NCI-H1436 treated with DMSO at 0.1 percent for 48 hours (cell line): ENCODE measurements around the gene METRNL.

Experiments used
- DNase-seq: peaks from one replicate; lab custom pipeline; 2025; lab: John Stamatoyannopoulos, UW

METRNL gene

DNA sequence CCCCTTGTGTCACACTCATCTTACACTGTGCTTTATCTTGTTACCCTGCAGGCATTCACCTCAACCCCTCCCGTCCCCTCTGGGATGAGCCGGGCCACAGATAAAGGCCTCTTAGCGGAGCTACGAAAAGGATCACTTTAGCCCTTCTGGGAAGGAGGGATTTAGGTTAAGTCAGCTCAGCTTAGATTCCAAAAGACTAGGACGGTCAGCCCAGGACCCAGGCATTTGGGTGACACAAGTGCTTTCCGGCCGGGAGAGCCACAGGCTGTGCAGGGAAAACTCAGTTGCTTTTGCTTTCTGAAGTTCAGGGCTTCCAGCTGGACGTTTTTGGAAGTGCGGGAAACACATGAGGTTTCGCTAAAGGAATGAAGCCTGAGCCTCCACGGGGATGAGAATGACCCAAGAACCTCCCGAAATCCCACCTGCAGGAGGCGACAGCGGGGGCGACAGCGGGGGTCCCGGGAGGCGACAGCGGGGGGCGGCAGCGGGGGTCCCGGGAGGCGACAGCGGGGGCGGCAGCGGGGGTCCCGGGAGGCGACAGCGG, 11.6 kb upstream of the METRNL start:
- DNase-seq = no peak

GRCh38 chr17:83068641-83069570, 10.5 kb upstream of the METRNL start:
- DNase-seq = no peak

DNA sequence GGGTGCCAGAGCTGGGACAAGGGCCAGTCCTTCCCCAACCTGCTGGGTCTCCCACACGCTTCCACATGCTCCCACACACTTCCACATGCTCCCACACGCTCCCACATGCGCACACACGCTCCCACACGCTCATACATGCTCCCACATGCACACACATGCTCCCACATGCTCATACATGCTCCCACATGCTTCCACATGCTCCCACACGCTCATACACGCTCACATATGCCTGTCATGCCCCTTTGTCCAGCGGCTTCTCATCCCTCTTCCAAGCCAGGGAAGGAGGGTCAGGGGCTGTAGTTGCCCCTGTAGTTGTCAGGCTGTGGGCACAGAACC, 9.9 kb upstream of the METRNL start:
- no peak for DNase-seq

GRCh38 chr17:83069931-83070742, 9.3 kb upstream of the METRNL start:
- no peak for DNase-seq

GRCh38 chr17:83070800-83071341, 8.5 kb upstream of the METRNL start:
- DNase-seq = no peak

DNA sequence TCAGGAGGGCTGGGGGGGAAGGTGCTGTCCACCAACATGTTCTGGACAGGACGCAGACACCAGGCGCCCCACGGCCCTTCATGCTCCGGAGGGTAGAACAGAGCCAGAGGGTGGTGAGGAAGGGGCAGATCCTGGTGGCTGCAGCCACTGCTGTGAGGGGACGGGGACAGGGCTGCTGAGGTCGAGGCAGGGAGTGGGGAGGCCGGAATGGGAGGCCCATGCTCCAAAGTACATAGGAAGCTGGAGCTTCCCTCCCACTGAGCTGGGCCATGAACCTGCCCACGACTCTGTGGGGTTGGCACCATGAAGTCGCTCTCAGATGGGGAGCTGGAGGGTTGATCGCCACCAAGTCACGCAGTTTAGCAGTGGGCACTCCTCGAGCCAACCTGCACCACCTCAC, 8.0 kb upstream of the METRNL start:
- DNase-seq = no peak

DNA sequence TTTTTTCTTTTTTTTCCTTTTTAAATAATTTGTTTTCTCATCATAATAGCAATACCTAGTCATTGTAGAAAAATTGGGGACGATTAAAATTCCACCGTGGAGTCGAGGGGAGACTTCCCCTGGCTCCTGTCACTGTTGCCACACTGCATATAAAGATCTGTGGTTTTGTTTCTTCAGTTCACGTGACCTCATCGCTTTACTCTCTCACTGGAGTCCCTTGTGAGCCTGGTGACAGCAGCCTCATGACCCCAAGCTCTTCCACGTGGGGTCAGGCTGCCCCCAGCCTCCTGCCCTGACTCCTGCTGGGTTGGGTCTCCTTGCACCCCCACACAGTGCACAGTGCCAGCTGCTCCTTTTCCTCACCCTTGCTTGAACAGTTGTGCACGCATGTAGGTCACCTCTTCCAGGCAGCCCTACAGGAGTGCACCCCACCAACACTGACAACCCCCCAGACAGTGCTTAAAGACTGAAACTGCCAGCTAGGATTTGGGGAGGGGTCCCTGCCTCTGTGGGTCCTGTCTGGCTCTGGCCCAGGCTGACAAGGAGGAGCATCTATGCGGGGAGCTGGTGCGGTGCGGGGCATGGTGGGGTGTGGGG, 7.3 kb upstream of the METRNL start:
- DNase-seq = no peak

DNA sequence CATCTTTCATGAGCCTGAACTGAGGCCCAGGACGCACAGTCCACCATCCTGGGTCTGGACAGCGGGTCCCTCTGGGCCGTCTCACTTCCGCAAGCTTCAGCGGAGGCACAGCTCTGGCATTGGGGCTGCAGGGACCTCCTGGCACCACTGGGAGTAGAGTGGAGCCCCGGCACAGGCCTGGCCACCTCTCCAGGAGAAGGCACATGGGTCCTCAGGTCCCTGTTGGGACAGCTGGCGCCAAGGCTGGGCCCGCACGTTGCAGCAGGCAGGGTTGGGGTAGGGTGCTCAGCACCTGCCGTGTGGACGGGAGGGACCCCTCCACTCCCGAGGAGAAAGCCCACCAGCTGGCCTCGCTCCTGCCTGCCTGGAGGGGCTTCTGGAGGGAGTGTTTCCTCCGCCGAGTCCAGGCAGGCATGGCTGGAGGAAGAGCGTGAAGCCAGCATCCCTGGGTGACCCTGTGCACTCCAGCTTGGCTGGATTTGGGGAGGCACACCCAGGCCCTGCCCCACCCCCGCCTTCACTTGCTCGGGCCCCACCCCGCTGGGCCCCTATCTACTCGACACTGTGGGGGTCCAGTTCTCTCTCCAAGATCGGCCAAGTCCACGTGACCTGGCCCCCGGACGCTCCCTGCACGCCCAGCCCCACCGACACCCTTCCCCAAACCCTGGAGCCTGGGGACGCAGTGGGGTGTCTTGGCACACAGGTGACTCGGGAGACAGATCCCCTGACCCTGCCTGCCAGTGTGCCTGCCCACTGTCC, 6.6 kb upstream of the METRNL start:
- DNase-seq = no peak

DNA sequence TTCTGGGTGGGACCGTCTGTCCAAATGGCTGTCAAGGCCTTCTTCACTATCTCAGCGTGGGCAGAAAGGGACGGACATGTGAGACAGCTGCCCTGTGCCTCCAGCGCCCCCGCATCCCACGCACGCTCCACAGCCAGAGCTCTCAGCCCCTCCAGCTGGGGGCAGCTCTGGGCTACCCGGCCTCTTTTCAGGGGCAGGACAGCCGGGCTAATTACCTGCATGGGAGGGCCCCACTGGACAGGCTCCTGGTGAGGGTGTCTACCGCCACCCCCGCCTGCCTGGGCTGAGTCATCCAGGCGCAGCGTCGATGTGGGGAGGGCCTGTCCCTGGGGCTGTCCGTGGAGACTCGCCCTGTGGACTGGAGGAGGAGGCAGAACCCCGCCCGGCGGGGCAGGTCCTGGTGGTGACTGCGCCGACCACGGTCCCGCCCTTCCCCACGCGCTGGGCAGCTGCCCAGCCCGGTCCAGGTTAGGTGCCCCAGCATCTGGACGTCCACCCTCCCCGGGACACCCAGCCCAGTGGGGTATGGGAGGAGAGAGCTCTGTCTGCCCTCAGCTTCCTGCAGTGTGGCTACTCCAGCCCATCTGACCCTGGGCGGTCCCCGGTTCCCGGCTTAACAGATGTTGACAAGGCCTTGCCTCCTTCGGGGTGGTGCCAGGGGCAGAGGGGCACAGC, 5.9 kb upstream of the METRNL start:
- no peak for DNase-seq

DNA sequence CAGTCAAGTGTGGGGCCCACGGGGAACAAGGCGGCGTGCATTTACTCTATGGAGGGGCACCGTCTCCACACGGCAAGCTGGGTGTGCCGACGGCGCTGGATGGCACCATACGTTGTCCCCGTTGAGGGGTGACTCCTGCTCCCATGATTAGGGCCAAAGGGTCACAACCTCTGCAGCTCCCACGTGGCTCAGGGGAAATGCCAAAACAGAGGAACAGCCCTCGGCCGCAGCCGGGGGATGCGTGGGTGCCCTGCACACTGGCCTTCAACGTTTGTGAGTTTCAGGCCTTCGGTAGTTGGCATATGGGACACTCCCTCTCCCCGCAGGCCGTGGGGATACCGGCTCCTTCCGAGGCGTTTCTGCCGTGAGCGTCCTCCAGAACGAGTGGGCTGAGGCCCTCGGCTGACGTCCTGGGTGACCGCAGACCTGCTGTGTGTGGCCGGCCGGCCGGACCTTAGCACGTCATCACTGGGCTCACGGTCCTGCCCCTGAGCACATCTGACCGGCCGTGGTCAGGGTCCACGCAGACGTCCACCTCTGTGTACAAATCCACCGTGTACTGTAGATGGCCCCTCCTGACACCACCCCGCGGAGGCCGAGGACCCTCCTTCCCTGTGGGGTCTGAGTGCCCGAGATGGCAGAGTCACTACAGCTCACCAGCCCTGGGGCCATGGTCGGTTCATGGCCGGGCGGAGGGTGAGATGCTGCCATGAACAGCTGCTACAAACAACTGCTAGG, 4.8 kb upstream of the METRNL start:
- DNase-seq = no peak

DNA sequence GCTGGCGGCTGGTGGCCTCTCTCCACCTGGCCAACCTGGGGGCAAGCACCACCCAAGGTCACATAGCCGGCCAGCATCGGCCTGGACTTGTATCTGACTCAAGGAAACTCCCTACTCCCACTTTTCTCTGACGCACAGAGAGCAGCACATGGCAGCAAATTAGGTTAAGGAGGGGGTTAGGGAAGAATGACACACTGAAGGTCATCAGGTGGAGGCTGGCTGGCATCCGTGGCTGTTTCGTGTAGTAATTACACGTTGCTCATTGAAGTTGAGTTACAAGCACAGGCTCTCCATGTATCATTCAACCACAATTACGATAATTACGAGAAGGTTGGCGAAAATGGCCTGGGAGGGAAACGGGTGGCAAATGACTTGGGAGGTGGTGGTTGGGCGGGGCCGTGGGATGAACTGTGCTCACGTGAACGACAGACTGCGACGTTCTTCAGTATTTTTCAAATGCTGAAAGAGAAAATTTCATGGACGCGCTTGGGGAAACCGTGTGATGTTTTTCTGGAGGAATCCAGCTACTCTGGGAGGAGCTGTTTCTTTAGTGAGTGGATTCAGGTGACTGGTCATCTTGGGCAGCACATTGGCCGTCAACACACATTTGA, 4.0 kb upstream of the METRNL start:
- DNase-seq = peak; percentile 53

DNA sequence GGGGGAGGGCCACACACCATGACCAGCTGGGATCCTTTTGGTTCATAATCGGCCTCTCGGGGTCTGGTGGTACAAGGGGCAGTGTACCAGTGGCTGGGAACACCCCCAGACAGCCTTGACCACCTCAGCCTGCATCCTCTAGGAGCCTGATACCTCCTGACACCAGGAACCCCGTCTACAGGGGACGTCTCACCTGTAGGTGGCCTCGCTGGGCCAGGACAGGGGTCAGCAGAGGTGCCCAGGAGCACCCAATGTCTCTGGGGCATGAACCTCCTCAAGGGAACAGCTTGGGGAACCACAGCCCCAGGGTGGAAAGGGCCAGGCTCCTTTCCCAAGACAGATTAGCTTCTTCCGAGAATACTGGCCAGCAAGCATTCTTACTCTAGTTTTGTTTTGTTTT, 2.5 kb upstream of the METRNL start:
- DNase-seq = no peak

DNA sequence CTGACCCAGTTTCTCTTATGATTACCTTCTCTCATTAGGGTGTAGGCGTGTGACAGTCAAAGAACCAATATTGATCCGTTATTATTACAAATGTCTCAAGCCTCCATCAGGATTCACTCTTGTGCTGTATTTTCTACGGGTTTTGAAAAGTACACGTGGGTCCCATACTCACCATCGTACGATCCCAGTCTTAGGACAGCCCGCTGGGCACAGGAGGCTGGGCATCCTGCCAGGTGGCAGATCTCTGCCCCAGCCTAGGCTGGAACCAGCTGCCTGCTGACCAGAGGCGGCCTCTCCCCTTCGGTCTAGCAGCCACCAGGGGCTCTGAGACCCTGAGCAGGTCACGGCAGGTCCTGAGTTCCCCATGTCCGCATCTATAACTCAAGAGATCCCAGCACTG, 2.0 kb upstream of the METRNL start:
- DNase-seq = no peak

DNA sequence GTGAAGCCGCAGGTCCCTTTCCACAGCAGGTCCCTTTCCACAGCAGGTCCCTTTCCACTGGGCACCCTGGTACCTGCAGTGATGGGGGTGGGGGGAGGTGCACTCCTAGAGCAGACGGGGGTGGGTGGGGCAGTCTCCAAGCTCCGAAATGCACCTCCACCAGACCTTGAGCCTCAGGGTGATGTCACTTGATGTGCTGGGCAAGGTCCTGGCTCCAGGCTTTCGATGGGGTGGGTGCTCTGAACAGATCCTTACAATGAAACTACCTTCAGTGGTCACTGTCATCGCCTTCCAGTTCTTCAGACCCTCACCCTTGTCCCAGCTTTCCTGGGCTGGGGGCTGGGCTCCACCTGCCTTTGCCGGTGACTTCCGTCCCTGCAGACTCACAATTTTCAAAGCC, 1.5 kb upstream of the METRNL start:
- no peak for DNase-seq

DNA sequence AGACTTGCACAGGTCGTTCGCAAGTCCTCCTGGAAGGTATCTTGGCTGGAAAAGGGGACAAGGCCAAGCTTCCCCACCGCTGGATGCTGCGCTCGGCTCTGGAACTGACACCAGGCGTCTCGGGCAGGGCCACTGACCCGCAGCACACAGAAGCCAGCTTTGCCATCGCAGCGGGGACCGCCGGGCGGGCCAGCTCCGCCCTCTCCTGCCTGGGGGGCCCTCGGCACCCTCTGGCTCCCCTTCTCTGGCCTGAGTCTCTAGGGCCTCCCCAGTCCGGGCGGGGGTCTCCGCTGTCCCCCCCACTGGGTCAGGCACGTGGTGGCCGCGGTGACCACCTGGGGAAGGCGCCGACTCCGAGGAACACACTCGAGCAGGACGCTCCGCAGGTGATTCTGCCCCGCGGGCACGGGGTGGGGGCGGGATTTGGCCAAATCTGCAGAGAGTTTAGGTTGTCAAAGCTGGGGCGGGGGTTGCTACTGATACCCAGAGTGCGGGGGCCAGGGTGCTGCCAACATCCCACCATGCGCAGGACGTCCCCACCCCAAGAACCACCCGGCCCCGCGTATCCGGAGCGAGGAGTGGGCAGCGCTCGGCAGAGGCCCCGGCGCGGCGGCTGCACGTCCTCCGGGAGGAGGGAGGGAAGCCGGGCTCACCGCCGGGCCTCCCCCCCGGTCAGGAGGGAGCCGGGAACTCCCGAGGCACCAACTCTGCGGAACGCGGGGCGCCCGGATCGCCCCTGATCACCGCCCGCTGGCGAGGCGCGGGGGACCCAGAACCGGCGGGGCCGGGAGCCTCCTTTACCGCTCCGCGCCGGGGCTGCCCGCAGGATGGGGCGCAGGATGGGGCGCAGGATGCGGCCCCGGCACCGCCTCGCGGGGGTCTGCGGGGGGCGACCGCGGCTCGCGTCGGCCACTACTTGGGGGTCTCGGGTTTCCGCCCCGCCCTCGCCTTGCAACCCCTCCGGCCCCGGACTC, 744 bp upstream of the METRNL start:
- DNase-seq = no peak

GRCh38 chr17:83079766-83080578, 563 bp downstream of the METRNL start:
- no peak for DNase-seq

GRCh38 chr17:83080579-83080857, 1.1 kb downstream of the METRNL start:
- no peak for DNase-seq
